Measurements from ENCODE around the gene VARS1.

VARS1 gene

DNA sequence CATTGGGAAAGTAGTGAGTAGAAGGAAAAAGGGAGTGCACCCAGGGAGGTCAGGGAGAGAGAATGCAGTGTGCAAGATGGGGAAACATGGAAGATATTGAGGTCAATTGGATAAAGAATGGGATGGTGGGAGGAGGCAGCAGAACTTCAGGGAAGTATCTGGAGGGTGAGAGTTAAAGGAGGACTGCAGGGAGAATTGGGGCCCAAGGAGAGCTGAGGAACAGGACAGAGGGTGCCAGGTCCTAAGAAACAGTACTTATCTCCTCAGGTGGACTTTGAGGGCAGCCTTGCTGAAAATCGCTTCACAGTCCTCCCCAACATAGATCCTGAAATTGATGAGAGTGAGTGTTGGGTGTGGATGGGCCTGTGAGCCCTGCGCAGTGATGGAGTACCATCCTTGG lies 37.3 kb downstream of the VARS1 start:
- DNase-seq, result no peak
- in situ Hi-C loops (cut with MboI; ENCODE audit: low pct_unique_long_range_greater_than_20kb, low sequenced_read_pairs), result no loop called here

GRCh38 chr6:31752739-31753319 lies 42.7 kb downstream of the VARS1 start:
- in situ Hi-C loops (cut with MboI; ENCODE audit: low pct_unique_long_range_greater_than_20kb, low sequenced_read_pairs), result no loop called here
- DNase-seq, result no peak

DNA sequence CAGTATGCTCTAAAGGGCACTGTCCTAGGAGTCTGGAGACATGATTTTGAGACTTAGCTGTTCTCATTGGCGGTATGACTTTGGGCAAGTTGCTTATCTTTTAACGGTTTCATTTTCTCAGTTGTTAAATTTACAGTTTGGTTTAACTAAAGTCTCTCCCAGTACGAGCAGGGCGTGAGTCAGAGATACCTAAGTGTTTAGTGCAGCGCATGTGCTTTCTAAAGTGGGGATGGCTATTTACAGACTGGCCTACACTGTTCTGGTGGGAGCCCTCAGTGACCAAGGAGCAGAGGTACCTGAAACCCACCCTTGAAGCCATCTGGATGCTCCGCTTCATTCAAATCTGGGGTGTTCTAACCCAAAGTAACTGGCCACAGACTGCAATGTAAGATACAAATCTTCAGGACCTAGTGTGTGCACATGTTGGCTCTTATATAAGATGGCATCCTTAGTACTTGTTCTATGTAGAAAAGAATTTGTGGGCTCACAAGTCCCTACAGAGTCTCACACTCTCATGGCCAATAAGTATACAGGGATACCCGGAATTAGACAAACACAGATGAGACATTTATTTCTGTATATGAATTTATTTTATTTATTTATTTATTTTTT lies 45.0 kb downstream of the VARS1 start:
- in situ Hi-C loops (cut with MboI; ENCODE audit: low pct_unique_long_range_greater_than_20kb, low sequenced_read_pairs), result no loop called here
- DNase-seq, result no peak

- in situ Hi-C loops (cut with MboI; ENCODE audit: low pct_unique_long_range_greater_than_20kb, low sequenced_read_pairs), result no loop called here
Observed at GRCh38 chr6:31749301-31750036, 46.1 kb downstream of the VARS1 start.

More at GRCh38 chr6:31749301-31750036, 46.1 kb downstream of the VARS1 start:
- DNase-seq, result no peak

All from KBM-7 (cell line).